GM12875 (cell line): ENCODE results near the gene WNT7A.

Source experiments
- H3K4me3 ChIP-seq: one replicate; pipeline ENCODE4 v1.5.1; 2011; ENCODE audit warnings: low read depth, low read length, control low read depth
- TF ChIP-seq, protein P1 (sequence below): IDR thresholded peaks from 2 replicates; pipeline ENCODE4 v1.5.1; 2011; ENCODE audit warnings: low read depth, mild to moderate bottlenecking, control low read depth, inconsistent platforms, low read length, moderate library complexity, borderline replicate concordance; ENCODE audit not compliant: insufficient read depth

The WNT7A gene

DNA sequence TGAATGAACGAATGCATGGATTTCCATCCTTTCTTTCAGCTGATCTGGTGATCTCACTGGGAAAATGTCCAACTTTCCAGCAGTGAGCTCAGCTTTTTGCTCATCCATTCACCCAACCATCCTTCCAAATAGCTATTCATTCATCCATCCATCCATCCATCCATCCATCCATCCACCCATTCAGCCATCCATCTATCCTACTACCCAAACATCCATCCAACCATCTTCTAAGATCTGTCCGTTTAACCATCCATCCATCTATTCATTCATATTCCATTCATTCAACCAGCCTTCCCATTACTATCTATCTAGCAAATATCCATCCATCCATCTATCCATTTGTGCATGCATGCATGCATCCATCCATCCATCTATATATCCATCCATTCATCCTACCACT lies 39.4 kb downstream of the WNT7A start:
- H3K4me3 ChIP-seq = no peak overlapping the region
- TF ChIP-seq, protein P1, sequence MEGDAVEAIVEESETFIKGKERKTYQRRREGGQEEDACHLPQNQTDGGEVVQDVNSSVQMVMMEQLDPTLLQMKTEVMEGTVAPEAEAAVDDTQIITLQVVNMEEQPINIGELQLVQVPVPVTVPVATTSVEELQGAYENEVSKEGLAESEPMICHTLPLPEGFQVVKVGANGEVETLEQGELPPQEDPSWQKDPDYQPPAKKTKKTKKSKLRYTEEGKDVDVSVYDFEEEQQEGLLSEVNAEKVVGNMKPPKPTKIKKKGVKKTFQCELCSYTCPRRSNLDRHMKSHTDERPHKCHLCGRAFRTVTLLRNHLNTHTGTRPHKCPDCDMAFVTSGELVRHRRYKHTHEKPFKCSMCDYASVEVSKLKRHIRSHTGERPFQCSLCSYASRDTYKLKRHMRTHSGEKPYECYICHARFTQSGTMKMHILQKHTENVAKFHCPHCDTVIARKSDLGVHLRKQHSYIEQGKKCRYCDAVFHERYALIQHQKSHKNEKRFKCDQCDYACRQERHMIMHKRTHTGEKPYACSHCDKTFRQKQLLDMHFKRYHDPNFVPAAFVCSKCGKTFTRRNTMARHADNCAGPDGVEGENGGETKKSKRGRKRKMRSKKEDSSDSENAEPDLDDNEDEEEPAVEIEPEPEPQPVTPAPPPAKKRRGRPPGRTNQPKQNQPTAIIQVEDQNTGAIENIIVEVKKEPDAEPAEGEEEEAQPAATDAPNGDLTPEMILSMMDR = no peak

DNA sequence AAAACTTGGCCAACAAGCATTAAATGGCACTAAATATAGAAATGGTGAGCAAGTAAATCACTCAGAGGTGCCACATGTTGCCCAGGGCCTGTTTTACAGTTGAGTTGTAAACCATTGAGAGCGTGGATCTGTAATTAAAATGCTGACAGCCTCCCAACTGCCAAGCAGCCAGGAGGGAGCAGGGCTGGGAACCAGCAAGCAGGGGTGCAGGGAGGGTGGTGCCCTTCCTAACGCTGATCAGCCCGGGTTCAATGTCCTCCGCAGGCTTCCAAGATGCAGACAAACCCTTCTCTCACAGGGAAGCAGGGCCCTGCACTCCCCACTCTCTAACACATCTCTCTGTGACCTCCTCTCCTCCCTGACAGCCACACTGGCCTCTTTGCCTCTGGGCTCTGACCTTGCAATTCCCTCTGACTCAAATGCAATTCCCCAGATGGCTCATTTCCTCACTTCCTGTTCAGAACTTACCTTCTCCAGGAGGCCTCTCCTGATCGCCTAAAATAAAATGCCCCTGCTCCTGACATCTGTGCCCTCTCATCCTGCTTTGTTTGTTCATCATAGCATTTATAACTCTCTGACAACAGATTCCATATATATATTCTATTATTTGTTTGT lies 40.0 kb downstream of the WNT7A start:
- H3K4me3 ChIP-seq = no peak overlapping the region
- TF ChIP-seq, protein P1 = no peak

DNA sequence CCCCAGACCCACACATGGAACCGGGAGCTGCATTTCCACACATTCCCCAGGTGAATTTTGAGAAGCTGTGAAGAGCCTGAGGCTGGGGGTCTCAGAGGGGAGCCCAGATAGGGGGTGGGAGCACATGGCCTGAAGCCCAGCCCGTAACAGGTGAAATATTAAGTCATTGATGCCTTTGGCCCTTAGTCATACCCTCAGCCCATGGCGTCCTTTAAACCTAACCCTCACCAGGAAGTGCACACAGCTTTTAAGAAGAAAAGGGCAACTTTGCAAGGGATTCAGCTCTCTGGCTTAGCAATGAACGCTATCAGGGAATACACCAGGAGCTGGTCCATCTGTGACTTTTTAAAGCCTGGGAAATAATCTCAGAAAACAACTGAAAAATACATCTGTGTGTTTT lies 40.6 kb downstream of the WNT7A start:
- TF ChIP-seq, protein P1 = no peak
- no peak overlapping the region for H3K4me3 ChIP-seq

DNA sequence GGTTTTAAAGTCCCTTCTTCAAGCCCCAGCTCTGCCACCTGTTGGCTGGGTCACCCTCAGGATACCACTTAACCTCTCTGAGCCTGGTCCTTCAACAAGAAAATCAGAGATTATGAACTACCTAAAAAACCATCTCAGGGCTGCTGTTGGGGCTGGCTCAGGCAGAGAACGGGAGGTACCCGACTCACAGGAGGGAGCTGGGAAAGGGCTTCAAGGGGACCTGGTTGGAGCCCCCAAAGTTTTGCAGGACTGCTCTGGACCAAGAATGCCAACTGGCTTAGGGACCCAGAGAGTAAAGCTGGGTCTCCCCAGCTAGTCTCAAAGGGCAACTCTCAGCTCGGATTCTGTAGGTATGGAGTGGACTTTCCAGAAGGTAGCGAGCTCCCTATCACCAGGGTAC lies 41.5 kb downstream of the WNT7A start:
- TF ChIP-seq, protein P1 = no peak
- no peak overlapping the region for H3K4me3 ChIP-seq

DNA sequence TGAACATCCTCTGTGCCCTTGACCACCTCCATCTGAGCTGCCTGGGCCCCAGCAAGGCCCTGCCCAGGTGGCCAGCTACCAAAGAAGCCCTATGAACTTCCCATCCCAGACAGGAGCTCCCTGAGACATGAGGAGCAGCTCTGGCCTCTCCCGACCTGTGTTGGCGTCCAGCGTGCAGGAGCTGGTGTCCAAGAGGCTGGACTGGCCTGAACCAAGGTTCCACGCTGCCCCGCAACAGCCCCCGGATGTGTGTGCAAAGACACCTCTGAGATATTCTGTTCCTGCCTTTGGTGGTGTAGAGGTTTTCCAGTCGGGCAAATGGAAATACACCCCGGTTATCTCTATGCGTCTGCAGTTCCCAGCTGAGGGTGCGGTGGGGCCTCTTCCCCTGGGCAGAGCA lies 42.1 kb downstream of the WNT7A start:
- H3K4me3 ChIP-seq = no peak overlapping the region
- TF ChIP-seq, protein P1 = no peak

DNA sequence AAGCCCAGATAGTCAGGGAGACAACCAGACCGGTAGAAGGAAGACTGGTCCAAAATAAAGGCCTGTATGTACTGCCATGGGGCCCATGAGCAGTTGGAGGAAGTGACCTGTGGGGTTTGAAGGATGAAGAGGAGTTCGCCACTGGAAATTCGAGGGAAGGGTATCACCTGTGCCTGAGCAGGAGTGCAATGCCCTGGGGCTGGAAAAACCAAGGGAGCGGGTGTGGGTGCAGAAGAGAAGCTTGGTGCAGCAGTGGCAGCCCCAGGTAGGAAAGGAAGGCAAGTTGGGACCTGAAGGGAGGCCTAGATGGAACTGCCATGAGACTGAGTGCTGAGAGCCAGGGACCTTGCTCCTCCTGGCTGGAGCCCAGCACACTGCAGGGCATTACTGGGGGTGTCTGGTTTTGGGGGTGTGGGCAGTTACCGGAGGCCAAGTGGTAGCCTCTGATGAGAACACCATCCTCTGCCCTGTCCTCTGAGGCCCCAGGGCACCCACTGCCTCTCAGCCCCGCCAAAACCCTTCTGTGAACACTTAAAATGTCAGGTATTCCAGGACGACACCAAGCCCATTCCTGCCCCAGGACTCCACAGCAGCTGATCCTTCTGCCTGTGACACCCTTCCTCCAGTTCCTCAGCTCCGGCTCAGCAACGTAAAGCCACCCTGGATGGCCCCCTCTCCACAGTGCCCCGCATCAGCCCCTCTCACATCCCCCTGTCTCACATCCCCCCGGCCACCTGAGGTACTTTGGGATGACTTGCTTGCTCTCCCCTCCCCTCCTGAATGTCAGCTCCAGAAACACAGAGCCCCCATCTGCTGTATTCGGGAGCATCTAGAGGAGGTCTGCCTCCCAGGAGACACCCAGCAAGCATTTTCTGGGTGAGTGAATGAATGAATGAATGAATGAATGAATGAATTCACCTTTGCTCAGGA lies 42.9 kb downstream of the WNT7A start:
- TF ChIP-seq, protein P1 = no peak
- no peak overlapping the region for H3K4me3 ChIP-seq

DNA sequence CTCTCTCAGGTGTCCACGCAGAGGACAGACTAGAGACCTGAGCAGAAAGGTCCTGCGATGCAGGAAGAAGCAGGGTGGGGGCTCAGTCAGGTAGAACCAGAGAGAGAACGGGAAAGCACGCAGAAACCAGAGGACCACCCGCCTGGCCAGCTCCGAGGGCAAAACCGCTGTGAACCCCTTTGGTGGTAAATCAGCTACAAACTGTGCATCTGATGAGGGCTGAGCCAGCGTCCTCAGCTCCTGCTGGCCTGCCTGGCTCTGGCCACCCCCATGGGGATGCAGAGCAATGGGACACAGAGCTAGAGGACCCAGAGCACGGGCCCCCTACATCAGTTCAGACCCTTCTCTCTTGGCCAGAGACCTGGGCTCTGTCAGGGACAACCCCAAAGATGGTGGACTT lies 44.6 kb downstream of the WNT7A start:
- TF ChIP-seq, protein P1 = no peak
- H3K4me3 ChIP-seq = no peak overlapping the region
